Stimulated activated naive CD8-positive, alpha-beta T cell treated with anti-CD3 and anti-CD28 coated beads, Interleukin-15, Interleukin-2, amounts not matched to agents 100 U/mL and 50 U/mL, for 24 hours (primary cell): ENCODE data around the gene CTCF.

Source experiments
- ATAC-seq: fragments of 150-1000 bp; cut with Tn5 transposase; one replicate; pipeline ENCODE4 v1.10.0; 2021
- DNase-seq: peaks from one replicate; pipeline ENCODE4 v3.0.0; 2021

CTCF gene

GRCh38 chr16:67683767-67684166, 121.4 kb downstream of the CTCF start:
- ATAC-seq, result no peak
- DNase-seq, result no peak

- DNase-seq (no peak), ATAC-seq (no peak)
Observed at GRCh38 chr16:67685388-67686112, 123.2 kb downstream of the CTCF start.
